Measurements from ENCODE around the gene ATRAID.

GRCh38 chr2:27162151-27163121 is 49.4 kb upstream of the ATRAID start:
- TF ChIP-seq POLR2A (IDR thresholded peaks at IDR 0.05) (no peak), EP300 (IDR thresholded peaks at IDR 0.05) (no peak), CTCF (IDR thresholded peaks at IDR 0.05) (no peak)

Data from stomach (tissue), 4 donors.